ENCODE measurements around the gene KLF3. TPM values are rescaled to one million over a fixed set of nuclear protein-coding genes. Genes with fewer than 3 reads are reported as not detected.

KLF3 gene
- total and polyA plus RNA-seq, 9 of the 15 experiments (the other 6 are each of a cell fraction or from before 2014, with no cell fraction given), result 9.9 to 47.2 (median 18.1) TPM

DNA sequence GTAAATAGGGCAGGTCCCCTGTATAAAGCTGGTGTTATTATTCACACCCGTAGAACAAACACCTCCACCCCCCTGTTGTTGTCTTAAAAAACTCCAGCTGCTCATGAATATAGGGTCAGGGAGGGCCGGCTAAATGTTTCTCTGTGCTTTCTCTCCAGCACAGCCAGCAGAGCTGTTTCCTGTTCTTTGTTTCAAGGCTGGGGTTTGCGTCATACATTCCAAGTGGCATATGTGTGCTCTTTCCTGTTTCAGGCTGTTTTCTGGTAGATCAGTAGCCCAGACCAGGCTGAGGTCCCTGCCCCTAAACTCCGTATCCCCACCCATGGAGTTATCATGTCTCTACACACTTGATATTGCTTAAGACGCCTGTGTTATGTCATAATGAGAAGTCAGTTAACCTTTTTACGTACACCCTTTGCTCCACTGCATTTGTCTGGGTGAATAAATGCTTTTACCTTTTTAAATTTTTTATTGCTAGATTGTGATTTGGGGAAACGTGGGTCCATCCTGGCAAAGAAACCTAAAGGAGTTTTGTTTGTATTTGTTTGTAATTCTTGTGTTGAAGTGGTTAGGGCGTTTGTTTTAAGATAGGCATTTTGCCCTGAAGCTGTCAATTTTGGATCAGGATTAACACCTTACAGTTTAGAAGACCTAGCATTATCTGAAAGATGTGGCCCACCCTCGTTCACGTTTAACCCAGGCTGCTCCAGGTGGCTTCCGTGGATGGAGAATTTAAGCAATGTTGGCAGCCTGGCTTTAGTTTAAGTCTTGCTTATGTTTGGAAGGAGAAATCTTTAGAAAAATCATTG lies 3.3 kb downstream of the KLF3 start (continued):
- TF ChIP-seq MAFG (tag; conservative IDR thresholded peaks at IDR 0.05) (no peak), GATA2 (CRISPR knock-in tag; IDR thresholded peaks at IDR 0.05) (peak; percentile 67; the same call in 1 of the 2 replicates), ZC3H4 (CRISPR knock-in tag; IDR thresholded peaks at IDR 0.05; ENCODE audit: borderline replicate concordance) (no peak), GTF2E2 (tag; IDR thresholded peaks at IDR 0.05) (no peak; the same call in 1 of the 2 replicates), KDM2B (CRISPR knock-in tag; IDR thresholded peaks at IDR 0.05) (no peak), HNRNPH1 (optimal IDR thresholded peaks at IDR 0.05; ENCODE audit: low read depth, low read length) (no peak), ZNF274 (IDR thresholded peaks at IDR 0.05; ENCODE audit: borderline replicate concordance, low read depth, low read length) (no peak), SMAD1 (IDR thresholded peaks at IDR 0.05; ENCODE audit: low read depth, low read length, partially characterized antibody) (peak; percentile 81), ZNF431 (CRISPR knock-in tag; IDR thresholded peaks at IDR 0.05) (no peak), ZNF561 (CRISPR knock-in tag; conservative IDR thresholded peaks at IDR 0.05) (no peak)
- TF ChIP-seq, protein P1, sequence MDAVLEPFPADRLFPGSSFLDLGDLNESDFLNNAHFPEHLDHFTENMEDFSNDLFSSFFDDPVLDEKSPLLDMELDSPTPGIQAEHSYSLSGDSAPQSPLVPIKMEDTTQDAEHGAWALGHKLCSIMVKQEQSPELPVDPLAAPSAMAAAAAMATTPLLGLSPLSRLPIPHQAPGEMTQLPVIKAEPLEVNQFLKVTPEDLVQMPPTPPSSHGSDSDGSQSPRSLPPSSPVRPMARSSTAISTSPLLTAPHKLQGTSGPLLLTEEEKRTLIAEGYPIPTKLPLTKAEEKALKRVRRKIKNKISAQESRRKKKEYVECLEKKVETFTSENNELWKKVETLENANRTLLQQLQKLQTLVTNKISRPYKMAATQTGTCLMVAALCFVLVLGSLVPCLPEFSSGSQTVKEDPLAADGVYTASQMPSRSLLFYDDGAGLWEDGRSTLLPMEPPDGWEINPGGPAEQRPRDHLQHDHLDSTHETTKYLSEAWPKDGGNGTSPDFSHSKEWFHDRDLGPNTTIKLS (IDR thresholded peaks at IDR 0.05; ENCODE audit: borderline replicate concordance, low read depth), result peak; percentile 64; the same call in 1 of the 2 replicates
- TF ChIP-seq, protein P2, sequence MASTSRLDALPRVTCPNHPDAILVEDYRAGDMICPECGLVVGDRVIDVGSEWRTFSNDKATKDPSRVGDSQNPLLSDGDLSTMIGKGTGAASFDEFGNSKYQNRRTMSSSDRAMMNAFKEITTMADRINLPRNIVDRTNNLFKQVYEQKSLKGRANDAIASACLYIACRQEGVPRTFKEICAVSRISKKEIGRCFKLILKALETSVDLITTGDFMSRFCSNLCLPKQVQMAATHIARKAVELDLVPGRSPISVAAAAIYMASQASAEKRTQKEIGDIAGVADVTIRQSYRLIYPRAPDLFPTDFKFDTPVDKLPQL (IDR thresholded peaks at IDR 0.05; ENCODE audit: extremely low read depth, insufficient read length), result no peak
- TF ChIP-seq, protein P3, sequence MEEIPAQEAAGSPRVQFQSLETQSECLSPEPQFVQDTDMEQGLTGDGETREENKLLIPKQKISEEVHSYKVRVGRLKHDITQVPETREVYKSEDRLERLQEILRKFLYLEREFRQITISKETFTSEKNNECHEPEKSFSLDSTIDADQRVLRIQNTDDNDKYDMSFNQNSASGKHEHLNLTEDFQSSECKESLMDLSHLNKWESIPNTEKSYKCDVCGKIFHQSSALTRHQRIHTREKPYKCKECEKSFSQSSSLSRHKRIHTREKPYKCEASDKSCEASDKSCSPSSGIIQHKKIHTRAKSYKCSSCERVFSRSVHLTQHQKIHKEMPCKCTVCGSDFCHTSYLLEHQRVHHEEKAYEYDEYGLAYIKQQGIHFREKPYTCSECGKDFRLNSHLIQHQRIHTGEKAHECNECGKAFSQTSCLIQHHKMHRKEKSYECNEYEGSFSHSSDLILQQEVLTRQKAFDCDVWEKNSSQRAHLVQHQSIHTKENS (CRISPR knock-in tag; IDR thresholded peaks at IDR 0.05), result no peak
- TF ChIP-seq, protein P4, sequence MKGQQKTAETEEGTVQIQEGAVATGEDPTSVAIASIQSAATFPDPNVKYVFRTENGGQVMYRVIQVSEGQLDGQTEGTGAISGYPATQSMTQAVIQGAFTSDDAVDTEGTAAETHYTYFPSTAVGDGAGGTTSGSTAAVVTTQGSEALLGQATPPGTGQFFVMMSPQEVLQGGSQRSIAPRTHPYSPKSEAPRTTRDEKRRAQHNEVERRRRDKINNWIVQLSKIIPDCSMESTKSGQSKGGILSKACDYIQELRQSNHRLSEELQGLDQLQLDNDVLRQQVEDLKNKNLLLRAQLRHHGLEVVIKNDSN (CRISPR knock-in tag; IDR thresholded peaks at IDR 0.05), result no peak

Measured in K562 (cell line).